ENCODE data around the gene ANGEL2.

ANGEL2 gene

DNA sequence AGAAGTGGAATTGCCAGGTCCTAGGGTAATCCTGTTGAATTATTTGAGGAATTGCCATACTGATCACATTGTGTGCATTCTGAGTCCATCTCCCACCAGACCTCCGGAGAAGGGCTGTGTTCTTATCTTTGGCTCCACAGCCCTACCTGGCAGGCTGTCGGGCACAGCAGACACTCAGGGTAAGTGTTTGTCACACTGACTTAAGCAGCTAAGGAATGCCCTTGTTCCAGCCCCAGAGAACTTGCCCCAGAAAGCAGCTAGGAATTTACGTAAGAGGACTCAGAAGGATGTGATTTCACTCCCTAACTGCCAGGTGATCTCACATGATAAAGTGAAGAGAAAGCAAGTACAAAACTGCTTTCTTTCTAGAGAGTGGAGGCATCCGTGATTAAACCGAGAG, 44.4 kb downstream of the ANGEL2 start:
- H3K9ac ChIP-seq (ENCODE audit: low read depth, low read length, poor library complexity) = no peak overlapping the region
- H3K27ac ChIP-seq (replicated peaks; ENCODE audit: low read length) = no peak overlapping the region
- no peak overlapping the region for H3K4me2 ChIP-seq (ENCODE audit: insufficient read depth, low read length, poor library complexity, severe bottlenecking)
- H3K9me3 ChIP-seq (replicated peaks in 1 of 2; ENCODE audit: control insufficient read depth in 2 of 2, insufficient read depth in 1 of 2, low read depth in 1 of 2, low read length in 2 of 2) = peaks cover 0 to 3% of the 10 kb centered on the region in 2 donors
- H2BK120ac ChIP-seq (ENCODE audit: low read depth, low read length) = no peak overlapping the region
- H3K18ac ChIP-seq (ENCODE audit: low read length) = no peak overlapping the region
- H3K4me1 ChIP-seq (ENCODE audit: control insufficient read depth in 2 of 2, insufficient read depth in 1 of 2, low read depth in 1 of 2, low read length in 2 of 2) = peaks cover 2 to 6% of the 10 kb centered on the region in 2 donors
- no peaks in the 10 kb centered on the region for H3K79me1 ChIP-seq (ENCODE audit: low read depth, low read length)
- H3K4ac ChIP-seq (ENCODE audit: low read length) = no peak overlapping the region
- no peak overlapping the region for H2BK15ac ChIP-seq (ENCODE audit: low read length)
- H3K27me3 ChIP-seq (ENCODE audit: control insufficient read depth in 3 of 3, insufficient read depth in 3 of 3, low read depth in 1 of 3, low read length in 3 of 3) = no peaks in the 10 kb centered on the region
- no peak overlapping the region for H3K4me3 ChIP-seq (ENCODE audit: low read length in 2 of 2)
- H3K23ac ChIP-seq (ENCODE audit: low read depth, low read length, poor library complexity) = no peak overlapping the region
- DNase-seq (ENCODE audit: low spot score) = no peak
- no peak overlapping the region for H2BK12ac ChIP-seq (ENCODE audit: low read length)
- peaks cover 2 to 26% of the 10 kb centered on the region in 2 donors for H3K36me3 ChIP-seq (replicated peaks in 1 of 2; ENCODE audit: control insufficient read depth in 2 of 2, insufficient read depth in 2 of 2, low read length in 2 of 2)
- WGBS, 2 donors (ENCODE audit: extremely low coverage in 2 of 2, insufficient read length in 2 of 2, insufficient replicate concordance in 1 of 2) = no CpG with 5 or more reads among the region's 5 CpGs
- H2AFZ ChIP-seq (ENCODE audit: low read length) = no peak overlapping the region
- H2AK5ac ChIP-seq (ENCODE audit: low read depth, low read length) = no peak overlapping the region
- H4K8ac ChIP-seq (ENCODE audit: low read depth, low read length) = no peak overlapping the region
- no peak overlapping the region for H3K14ac ChIP-seq (ENCODE audit: low read length)
- H2BK5ac ChIP-seq (ENCODE audit: low read length) = no peak overlapping the region
- no peak overlapping the region for H4K91ac ChIP-seq (ENCODE audit: low read depth, low read length, poor library complexity)

DNA sequence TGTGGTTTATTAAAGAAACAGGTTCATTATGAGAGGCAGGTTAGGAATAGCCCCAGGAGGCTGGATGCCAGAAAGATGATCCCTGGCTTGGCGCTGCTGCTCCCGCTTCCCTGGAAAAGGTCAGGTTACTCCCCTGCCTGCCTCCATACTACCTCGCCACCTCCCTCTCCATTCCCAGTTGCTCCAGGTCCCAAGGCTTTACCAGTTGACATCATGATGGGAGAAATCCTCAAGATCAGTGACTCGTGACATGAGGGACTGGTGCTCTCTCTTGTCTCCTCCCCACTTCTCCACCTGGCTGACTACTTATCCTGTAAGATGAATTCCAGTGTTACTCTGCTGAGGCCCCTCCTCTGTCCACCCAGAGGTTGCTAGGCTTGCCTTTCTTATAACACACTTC, 45.6 kb downstream of the ANGEL2 start:
- peaks cover 2 to 6% of the 10 kb centered on the region in 2 donors for H3K4me1 ChIP-seq (ENCODE audit: control insufficient read depth in 2 of 2, insufficient read depth in 1 of 2, low read depth in 1 of 2, low read length in 2 of 2)
- H2AK5ac ChIP-seq (ENCODE audit: low read depth, low read length) = no peak overlapping the region
- no peak overlapping the region for H3K27ac ChIP-seq (replicated peaks; ENCODE audit: low read length)
- H3K27me3 ChIP-seq (ENCODE audit: control insufficient read depth in 3 of 3, insufficient read depth in 3 of 3, low read depth in 1 of 3, low read length in 3 of 3) = no peaks in the 10 kb centered on the region
- no peak overlapping the region for H3K9ac ChIP-seq (ENCODE audit: low read depth, low read length, poor library complexity)
- H3K18ac ChIP-seq (ENCODE audit: low read length) = no peak overlapping the region
- H3K4ac ChIP-seq (ENCODE audit: low read length) = no peak overlapping the region
- peaks cover 0 to 3% of the 10 kb centered on the region in 2 donors for H3K9me3 ChIP-seq (replicated peaks in 1 of 2; ENCODE audit: control insufficient read depth in 2 of 2, insufficient read depth in 1 of 2, low read depth in 1 of 2, low read length in 2 of 2)
- H4K8ac ChIP-seq (ENCODE audit: low read depth, low read length) = no peak overlapping the region
- no peak overlapping the region for H2BK15ac ChIP-seq (ENCODE audit: low read length)
- peaks cover 0 to 22% of the 10 kb centered on the region in 2 donors for H3K36me3 ChIP-seq (replicated peaks in 1 of 2; ENCODE audit: control insufficient read depth in 2 of 2, insufficient read depth in 2 of 2, low read length in 2 of 2)
- H2BK5ac ChIP-seq (ENCODE audit: low read length) = no peak overlapping the region
- no peak overlapping the region for H2BK12ac ChIP-seq (ENCODE audit: low read length)
- H3K79me1 ChIP-seq (ENCODE audit: low read depth, low read length) = no peaks in the 10 kb centered on the region
- no peak overlapping the region for H2BK120ac ChIP-seq (ENCODE audit: low read depth, low read length)
- no peak overlapping the region for H3K4me3 ChIP-seq (ENCODE audit: low read length in 2 of 2)
- no peak overlapping the region for H3K14ac ChIP-seq (ENCODE audit: low read length)
- H3K4me2 ChIP-seq (ENCODE audit: insufficient read depth, low read length, poor library complexity, severe bottlenecking) = no peak overlapping the region
- H3K23ac ChIP-seq (ENCODE audit: low read depth, low read length, poor library complexity) = no peak overlapping the region
- H2AFZ ChIP-seq (ENCODE audit: low read length) = no peak overlapping the region
- no CpG with 5 or more reads among the region's 4 CpGs for WGBS, 2 donors (ENCODE audit: extremely low coverage in 2 of 2, insufficient read length in 2 of 2, insufficient replicate concordance in 1 of 2)
- DNase-seq (ENCODE audit: low spot score) = no peak
- H4K91ac ChIP-seq (ENCODE audit: low read depth, low read length, poor library complexity) = no peak overlapping the region

DNA sequence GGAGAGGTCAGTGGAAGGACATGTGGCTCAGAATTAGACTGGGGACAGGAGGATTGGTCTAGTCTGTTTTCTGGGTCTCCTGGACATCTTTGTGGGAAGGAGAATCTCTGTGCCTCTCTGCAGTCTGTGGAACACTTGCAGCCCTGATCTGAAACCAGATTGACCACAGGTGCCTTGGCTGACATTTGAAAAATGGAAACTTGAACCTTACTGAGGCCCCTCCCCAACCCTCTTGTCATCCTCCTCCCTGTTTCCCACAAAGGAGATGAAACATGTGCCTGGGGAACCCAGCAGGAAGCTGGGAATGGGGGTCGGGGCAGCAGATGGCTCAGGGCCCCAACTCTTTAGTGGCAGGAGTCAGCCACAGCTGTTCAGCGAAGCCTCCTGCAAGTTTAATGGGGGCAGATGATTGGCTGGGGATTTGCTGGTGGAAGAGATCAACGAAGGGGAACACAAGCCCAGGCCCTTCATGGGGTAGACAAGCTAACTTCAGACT, 47.3 kb downstream of the ANGEL2 start:
- no peaks in the 10 kb centered on the region for H3K27me3 ChIP-seq (ENCODE audit: control insufficient read depth in 3 of 3, insufficient read depth in 3 of 3, low read depth in 1 of 3, low read length in 3 of 3)
- H3K18ac ChIP-seq (ENCODE audit: low read length) = no peak overlapping the region
- no peak for DNase-seq (ENCODE audit: low spot score)
- H3K23ac ChIP-seq (ENCODE audit: low read depth, low read length, poor library complexity) = no peak overlapping the region
- H4K8ac ChIP-seq (ENCODE audit: low read depth, low read length) = no peak overlapping the region
- H3K14ac ChIP-seq (ENCODE audit: low read length) = no peak overlapping the region
- peaks cover 0 to 3% of the 10 kb centered on the region in 2 donors for H3K9me3 ChIP-seq (replicated peaks in 1 of 2; ENCODE audit: control insufficient read depth in 2 of 2, insufficient read depth in 1 of 2, low read depth in 1 of 2, low read length in 2 of 2)
- H2AK5ac ChIP-seq (ENCODE audit: low read depth, low read length) = no peak overlapping the region
- H3K4me1 ChIP-seq (ENCODE audit: control insufficient read depth in 2 of 2, insufficient read depth in 1 of 2, low read depth in 1 of 2, low read length in 2 of 2) = peaks cover 4 to 6% of the 10 kb centered on the region in 2 donors
- no peaks in the 10 kb centered on the region for H3K79me1 ChIP-seq (ENCODE audit: low read depth, low read length)
- no peak overlapping the region for H3K4me3 ChIP-seq (ENCODE audit: low read length in 2 of 2)
- H2AFZ ChIP-seq (ENCODE audit: low read length) = peak overlapping the region; percentile 50
- no peak overlapping the region for H3K27ac ChIP-seq (replicated peaks; ENCODE audit: low read length)
- no peak overlapping the region for H3K4me2 ChIP-seq (ENCODE audit: insufficient read depth, low read length, poor library complexity, severe bottlenecking)
- no peak overlapping the region for H3K4ac ChIP-seq (ENCODE audit: low read length)
- no peak overlapping the region for H2BK120ac ChIP-seq (ENCODE audit: low read depth, low read length)
- H2BK5ac ChIP-seq (ENCODE audit: low read length) = no peak overlapping the region
- no peak overlapping the region for H2BK12ac ChIP-seq (ENCODE audit: low read length)
- WGBS, 2 donors (ENCODE audit: extremely low coverage in 2 of 2, insufficient read length in 2 of 2, insufficient replicate concordance in 1 of 2) = no CpG with 5 or more reads among the region's 3 CpGs
- no peak overlapping the region for H3K9ac ChIP-seq (ENCODE audit: low read depth, low read length, poor library complexity)
- peaks cover 0 to 9% of the 10 kb centered on the region in 2 donors for H3K36me3 ChIP-seq (replicated peaks in 1 of 2; ENCODE audit: control insufficient read depth in 2 of 2, insufficient read depth in 2 of 2, low read length in 2 of 2)
- H4K91ac ChIP-seq (ENCODE audit: low read depth, low read length, poor library complexity) = no peak overlapping the region
- no peak overlapping the region for H2BK15ac ChIP-seq (ENCODE audit: low read length)

DNA sequence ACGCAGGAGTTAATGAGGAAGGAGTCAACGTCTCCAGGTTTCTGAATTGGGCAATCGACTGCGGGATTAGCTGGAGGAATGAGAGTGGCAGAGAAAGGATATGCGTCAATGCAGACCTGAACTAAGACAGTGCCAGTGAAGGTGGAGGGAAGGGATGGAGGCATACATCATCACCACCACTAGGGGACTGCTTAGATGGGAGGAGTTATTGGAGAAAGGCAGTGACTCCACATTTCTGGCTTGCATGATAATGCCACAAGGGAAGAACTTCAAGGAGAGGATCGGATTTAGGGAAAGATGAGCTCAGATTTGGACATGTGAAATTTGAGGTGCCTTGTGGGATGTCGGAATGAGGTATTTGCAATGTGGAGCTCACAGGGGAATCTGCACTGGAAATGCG, 47.9 kb downstream of the ANGEL2 start:
- Histone ChIP-seq H3K79me1 (ENCODE audit: low read depth, low read length) (no peaks in the 10 kb centered on the region), H3K27ac (replicated peaks; ENCODE audit: low read length) (no peak overlapping the region), H2AK5ac (ENCODE audit: low read depth, low read length) (no peak overlapping the region), H3K4me3 (ENCODE audit: low read length in 2 of 2) (no peak overlapping the region), H3K9ac (ENCODE audit: low read depth, low read length, poor library complexity) (no peak overlapping the region), H4K91ac (ENCODE audit: low read depth, low read length, poor library complexity) (no peak overlapping the region), H3K4me1 (ENCODE audit: control insufficient read depth in 2 of 2, insufficient read depth in 1 of 2, low read depth in 1 of 2, low read length in 2 of 2) (peaks cover 4 to 6% of the 10 kb centered on the region in 2 donors), H4K8ac (ENCODE audit: low read depth, low read length) (no peak overlapping the region), H3K23ac (ENCODE audit: low read depth, low read length, poor library complexity) (no peak overlapping the region), H3K27me3 (ENCODE audit: control insufficient read depth in 3 of 3, insufficient read depth in 3 of 3, low read depth in 1 of 3, low read length in 3 of 3) (no peaks in the 10 kb centered on the region), H3K18ac (ENCODE audit: low read length) (no peak overlapping the region), H3K36me3 (replicated peaks in 1 of 2; ENCODE audit: control insufficient read depth in 2 of 2, insufficient read depth in 2 of 2, low read length in 2 of 2) (peaks cover 0 to 6% of the 10 kb centered on the region in 2 donors), H2BK5ac (ENCODE audit: low read length) (no peak overlapping the region), H3K4ac (ENCODE audit: low read length) (no peak overlapping the region), H2BK120ac (ENCODE audit: low read depth, low read length) (no peak overlapping the region), H2BK15ac (ENCODE audit: low read length) (no peak overlapping the region), H2AFZ (ENCODE audit: low read length) (no peak overlapping the region), H3K4me2 (ENCODE audit: insufficient read depth, low read length, poor library complexity, severe bottlenecking) (no peak overlapping the region), H3K9me3 (replicated peaks in 1 of 2; ENCODE audit: control insufficient read depth in 2 of 2, insufficient read depth in 1 of 2, low read depth in 1 of 2, low read length in 2 of 2) (peaks cover 0 to 3% of the 10 kb centered on the region in 2 donors), H2BK12ac (ENCODE audit: low read length) (no peak overlapping the region), H3K14ac (ENCODE audit: low read length) (no peak overlapping the region)
- DNase-seq (ENCODE audit: low spot score) = no peak
- no CpG with 5 or more reads among the region's 8 CpGs for WGBS, 2 donors (ENCODE audit: extremely low coverage in 2 of 2, insufficient read length in 2 of 2, insufficient replicate concordance in 1 of 2)

Data from neuronal stem cell (in vitro differentiated cells).